HG02798 (cell line): ENCODE data around the gene PRKCB.

Source experiments
- ATAC-seq: cut with Tn5 transposase; IDR thresholded peaks from one replicate; pipeline ENCODE4 v1.9.1; 2021; ENCODE audit warnings: mild to moderate bottlenecking; ENCODE audit not compliant: unreplicated experiment, poor library complexity

The PRKCB gene

GRCh38 chr16:23862556-23862955 lies 26.8 kb downstream of the PRKCB start:
- no peak for ATAC-seq

GRCh38 chr16:23863511-23864422 lies 28.0 kb downstream of the PRKCB start:
- peak; percentile 84 for ATAC-seq

- no peak for ATAC-seq
These were observed 30.1 kb downstream of the PRKCB start for GRCh38 chr16:23865853-23866252.

GRCh38 chr16:23866621-23867020 lies 30.8 kb downstream of the PRKCB start:
- ATAC-seq: no peak

GRCh38 chr16:23867566-23867965 lies 31.8 kb downstream of the PRKCB start:
- no peak for ATAC-seq

- ATAC-seq: no peak
These were observed 32.4 kb downstream of the PRKCB start for GRCh38 chr16:23868136-23868535.

- ATAC-seq: no peak
These were observed 33.3 kb downstream of the PRKCB start for GRCh38 chr16:23869052-23869451.

GRCh38 chr16:23871924-23872323 lies 36.1 kb downstream of the PRKCB start:
- no peak for ATAC-seq

GRCh38 chr16:23874613-23875294 lies 39.0 kb downstream of the PRKCB start:
- ATAC-seq: no peak

GRCh38 chr16:23876256-23876896 lies 40.6 kb downstream of the PRKCB start:
- no peak for ATAC-seq

- ATAC-seq: no peak
These were observed 41.6 kb downstream of the PRKCB start for GRCh38 chr16:23877107-23878070.

GRCh38 chr16:23879735-23880373 lies 44.1 kb downstream of the PRKCB start:
- no peak for ATAC-seq

- ATAC-seq: no peak
These were observed 53.4 kb downstream of the PRKCB start for GRCh38 chr16:23889189-23889588.

- no peak for ATAC-seq
These were observed 58.2 kb downstream of the PRKCB start for GRCh38 chr16:23893986-23894385.

- ATAC-seq: no peak
These were observed 59.3 kb downstream of the PRKCB start for GRCh38 chr16:23895052-23895451.

GRCh38 chr16:23896832-23897821 lies 61.3 kb downstream of the PRKCB start:
- no peak for ATAC-seq

GRCh38 chr16:23898682-23899430 lies 63.1 kb downstream of the PRKCB start:
- ATAC-seq: no peak

GRCh38 chr16:23899869-23900268 lies 64.1 kb downstream of the PRKCB start:
- no peak for ATAC-seq
